Measurements from ENCODE around the gene SLC15A1. TPM values are rescaled to one million over a fixed set of nuclear protein-coding genes. Genes with fewer than 3 reads are reported as not detected.
A peak's percentile ranks its signal among the peaks of the same experiment; 100 is the strongest.
"Not testable (repeated sequence)": the region's sequence is repeated elsewhere in the genome, so short reads cannot be mapped to it uniquely, and the experiment has no call there.

The SLC15A1 gene
- total RNA-seq, 1 donor from 2014 or later, result not detected

DNA sequence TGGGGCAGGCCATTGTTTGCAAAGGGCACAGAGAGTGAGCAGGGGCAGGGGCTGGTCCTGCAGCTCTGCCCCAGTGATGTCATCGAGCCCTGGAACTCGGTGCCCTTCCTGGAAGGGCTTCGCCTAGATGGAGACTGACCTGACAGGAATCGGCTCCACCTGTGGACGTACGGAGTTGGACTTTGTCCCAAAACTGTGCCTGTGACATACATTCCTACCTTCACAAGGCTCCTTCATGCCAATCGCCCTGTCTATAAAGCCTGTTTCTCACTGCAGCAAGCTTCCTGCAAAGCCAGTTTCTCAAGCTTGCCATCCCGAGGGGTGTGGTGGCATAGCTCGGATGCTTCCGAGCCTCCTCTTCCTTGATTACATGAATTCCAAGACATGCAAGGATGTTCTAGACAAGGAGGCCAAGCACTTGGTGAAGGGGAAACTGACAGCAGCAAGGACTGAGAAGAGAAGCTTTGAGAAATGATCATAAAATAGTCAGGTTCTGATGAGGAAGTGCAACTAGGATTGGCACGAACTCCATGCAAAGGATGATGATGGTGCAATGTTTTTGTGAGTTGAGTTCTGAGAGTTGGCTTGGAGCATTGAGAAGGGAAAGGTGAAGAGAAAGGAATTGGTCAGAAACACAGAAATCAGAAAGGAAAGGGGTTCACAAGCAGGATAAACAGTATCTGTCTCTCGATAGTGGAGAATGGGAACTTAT is 101.9 kb downstream of the SLC15A1 start:
- ATAC-seq (ENCODE audit: poor library complexity), result peak; percentile 40
- intact Hi-C loops (cut with DNase I), result no loop called here
- DNase-seq, result no peak

DNA sequence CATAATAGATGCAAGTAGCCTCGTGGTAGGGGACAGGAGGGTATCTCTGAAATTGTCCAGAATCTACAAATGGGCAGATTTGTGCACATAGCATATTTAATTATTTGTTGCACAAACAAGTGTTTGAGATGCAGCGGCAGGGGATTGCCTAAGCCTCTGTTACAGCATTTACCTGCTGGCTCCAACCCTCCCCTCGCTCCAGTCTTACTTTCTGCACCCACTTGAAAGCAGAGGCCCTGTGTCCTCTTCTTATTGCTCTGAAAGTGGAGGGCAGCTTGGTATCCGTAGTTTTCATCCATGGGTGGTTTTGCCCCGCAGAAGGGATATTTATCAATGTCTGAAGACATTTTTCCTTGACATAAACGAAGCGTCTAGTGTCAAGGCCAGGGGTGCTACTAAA is 102.6 kb downstream of the SLC15A1 start:
- no peak for ATAC-seq (ENCODE audit: poor library complexity)
- intact Hi-C loops (cut with DNase I), result no loop called here
- no peak for DNase-seq

DNA sequence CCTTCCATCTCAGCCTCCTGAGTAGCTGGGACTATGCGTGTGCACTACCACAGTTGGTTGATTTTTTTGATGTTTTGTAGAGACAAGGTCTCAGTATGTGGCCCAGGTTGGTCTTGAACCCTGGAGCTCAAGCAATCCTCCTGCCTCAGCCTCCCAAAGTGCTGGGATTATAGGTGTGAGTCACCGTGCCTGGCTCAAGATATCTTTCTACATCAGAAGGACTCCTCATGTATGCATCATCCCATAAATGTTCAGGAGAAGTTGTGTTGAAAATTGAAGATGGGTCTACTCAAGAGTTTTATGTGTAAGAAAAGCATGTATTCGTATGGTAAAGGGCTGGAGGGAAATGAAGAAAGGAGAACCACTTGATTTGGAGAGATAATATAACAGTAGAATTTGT is 103.8 kb downstream of the SLC15A1 start:
- intact Hi-C loops (cut with DNase I), result no loop called here
- DNase-seq (no peak), ATAC-seq (ENCODE audit: poor library complexity) (no peak)

DNA sequence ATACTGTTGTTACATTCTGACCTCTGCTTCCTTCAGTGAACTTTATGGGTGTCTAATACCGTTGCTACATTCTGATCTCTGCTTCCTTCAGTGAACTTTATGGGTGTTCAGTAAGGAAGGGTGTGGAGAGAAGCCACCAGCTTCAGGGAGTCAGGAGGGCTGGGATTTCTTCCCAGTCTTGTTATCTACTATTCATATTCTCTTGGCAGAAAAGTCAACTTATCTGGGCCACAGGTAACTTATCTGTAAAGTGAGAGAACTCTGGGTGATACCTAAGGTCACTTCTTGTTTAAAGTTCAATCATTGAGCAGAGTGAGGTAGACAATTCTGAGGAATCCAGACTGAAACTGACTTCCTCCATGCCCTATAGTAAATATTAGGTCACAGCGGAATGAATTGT is 104.3 kb downstream of the SLC15A1 start:
- peak; percentile 62 for ATAC-seq (ENCODE audit: poor library complexity)
- no peak for DNase-seq
- intact Hi-C loops (cut with DNase I), result no loop called here

DNA sequence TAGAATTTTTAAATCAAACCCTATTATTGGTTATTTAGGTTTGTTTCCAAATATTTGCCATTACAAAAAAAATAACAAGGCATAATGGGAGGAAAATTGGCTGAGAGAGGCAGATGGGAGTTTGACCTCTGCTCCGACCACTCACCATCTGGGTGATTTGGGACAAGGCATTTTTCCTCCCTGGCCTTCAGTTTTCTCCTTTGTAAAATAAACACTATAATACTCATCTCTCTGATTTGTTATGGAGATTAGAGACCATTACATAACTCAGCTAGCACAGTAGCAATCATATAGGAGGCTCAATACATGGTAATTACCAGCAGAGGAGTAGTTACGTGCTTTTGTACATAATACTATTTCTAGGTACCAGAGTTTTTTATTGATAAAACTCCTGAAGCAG is 105.4 kb downstream of the SLC15A1 start:
- intact Hi-C loops (cut with DNase I), result no loop called here
- DNase-seq (no peak), ATAC-seq (ENCODE audit: poor library complexity) (no peak)

DNA sequence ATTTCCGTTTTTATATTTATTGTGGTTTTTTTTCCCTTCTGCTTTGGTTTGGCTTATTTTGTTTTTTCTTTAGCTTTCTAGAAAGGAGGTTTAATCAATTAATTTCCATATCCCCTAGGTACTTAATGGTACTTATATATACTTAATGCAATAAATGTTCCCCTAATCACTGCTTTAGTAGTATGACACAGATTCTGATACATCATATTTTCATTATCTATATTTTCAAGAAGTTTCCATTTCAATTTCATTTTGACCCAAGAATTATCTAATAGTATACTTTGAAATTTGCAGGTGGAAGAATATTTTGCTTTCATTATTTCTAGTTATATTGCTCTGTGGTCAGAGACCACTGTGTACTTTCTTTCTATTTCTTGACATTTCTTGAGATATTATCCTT is 109.0 kb downstream of the SLC15A1 start:
- DNase-seq (no peak), ATAC-seq (ENCODE audit: poor library complexity) (no peak)
- intact Hi-C loops (cut with DNase I), result no loop called here

DNA sequence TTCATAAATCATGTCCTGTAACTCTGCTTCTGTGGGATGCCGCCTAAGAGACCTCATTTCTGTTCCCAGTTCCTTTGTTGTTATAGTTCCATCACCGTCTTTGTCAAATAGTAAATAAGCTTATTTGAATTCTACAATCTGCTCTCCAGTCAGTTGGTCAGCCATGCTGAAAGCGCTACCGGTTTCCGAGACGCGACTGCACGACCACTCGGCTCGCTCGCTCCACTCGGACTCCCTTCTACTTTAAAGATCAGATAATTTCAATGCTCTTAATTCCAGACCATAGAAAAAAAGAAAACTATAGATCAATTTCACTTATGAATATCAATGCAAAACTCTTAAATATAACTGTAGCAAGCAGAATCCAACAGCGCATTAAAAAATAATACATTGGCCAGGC is 111.4 kb downstream of the SLC15A1 start:
- ATAC-seq (ENCODE audit: poor library complexity) (no peak), DNase-seq (no peak)
- intact Hi-C loops (cut with DNase I), result no loop called here

DNA sequence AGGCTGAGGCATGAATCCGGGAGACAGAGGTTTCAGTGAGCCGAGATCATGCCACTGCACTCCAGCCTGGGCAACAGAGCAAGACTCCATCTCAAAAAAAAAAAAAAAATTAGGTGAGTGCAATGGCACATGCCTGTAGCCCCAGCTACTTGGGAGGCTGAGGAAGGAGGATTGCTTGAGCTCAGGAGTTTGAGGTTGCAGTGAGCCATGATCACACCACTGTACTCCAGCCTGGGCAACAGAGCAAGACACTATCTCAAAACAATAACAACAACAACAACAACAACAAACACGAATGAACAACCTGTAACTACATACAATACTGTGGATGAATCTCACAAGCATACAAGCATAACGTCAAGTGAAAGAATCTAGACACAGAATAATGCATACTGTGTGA is 112.7 kb downstream of the SLC15A1 start:
- DNase-seq; intact Hi-C loops (cut with DNase I); ATAC-seq (ENCODE audit: poor library complexity): not testable (repeated sequence)

DNA sequence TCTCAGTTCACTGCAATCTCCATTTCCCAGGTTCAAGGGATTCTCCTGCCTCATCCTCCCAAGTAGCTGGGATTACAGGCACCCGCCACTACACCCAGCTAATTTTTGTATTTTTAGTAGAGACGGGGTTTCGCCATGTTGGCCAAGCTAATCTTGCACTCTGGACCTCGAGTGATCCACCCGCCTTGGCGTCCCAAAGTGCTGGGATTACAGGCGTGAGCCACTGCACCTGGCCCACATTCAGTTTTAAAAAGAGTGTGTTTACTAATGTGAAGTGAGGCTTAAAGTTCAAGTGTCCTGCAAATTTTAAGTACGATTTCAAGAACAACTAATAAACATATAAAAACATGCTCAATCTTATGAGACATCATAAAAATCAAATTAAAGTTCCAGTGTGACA is 114.1 kb downstream of the SLC15A1 start:
- ATAC-seq (ENCODE audit: poor library complexity); DNase-seq; intact Hi-C loops (cut with DNase I): not testable (repeated sequence)

Other genes starting within 250 kb of the SLC15A1 start
- 56.1 TPM for gene STK24, start 175.6 kb downstream of the SLC15A1 start, total RNA-seq
- 28.3 TPM for gene DOCK9, start 225.4 kb upstream of the SLC15A1 start, total RNA-seq